Hepatocyte (in vitro differentiated cells): ENCODE data around the gene CAMSAP1. TPM values are rescaled to one million over a fixed set of nuclear protein-coding genes. Genes with fewer than 3 reads are reported as not detected.

Experiments used
- DNase-seq: peaks from one replicate; pipeline ENCODE4 v3.0.0-alpha.2; 2016; ENCODE audit warnings: low spot score
- H2AFZ ChIP-seq: fragments of 200-600 bp; sonication (generic); 2 replicates; pipeline ENCODE4 v1.6.0; 2016; ENCODE audit warnings: antibody characterized with exemption, mild to moderate bottlenecking
- H3K27ac ChIP-seq: fragments of 200-600 bp; sonication (generic); 2 replicates; pipeline ENCODE4 v1.5.1; 2016; ENCODE audit warnings: mild to moderate bottlenecking
- H3K27me3 ChIP-seq: fragments of 200-600 bp; sonication (generic); 2 replicates; pipeline ENCODE4 v1.6.1; 2016
- H3K36me3 ChIP-seq: fragments of 200-600 bp; sonication (generic); replicated peaks from 2 replicates; pipeline ENCODE4 v1.5.1; 2016; ENCODE audit warnings: low read depth; ENCODE audit not compliant: insufficient read depth
- H3K4me1 ChIP-seq: fragments of 200-600 bp; sonication (generic); 2 replicates; pipeline ENCODE4 v1.5.1; 2016; ENCODE audit warnings: mild to moderate bottlenecking, moderate library complexity; ENCODE audit not compliant: insufficient read depth
- H3K4me2 ChIP-seq: fragments of 200-600 bp; sonication (generic); 2 replicates; pipeline ENCODE4 v1.6.0; 2016
- H3K4me3 ChIP-seq: fragments of 200-600 bp; sonication (generic); 2 replicates; pipeline ENCODE4 v1.5.1; 2016; ENCODE audit warnings: mild to moderate bottlenecking
- H3K79me2 ChIP-seq: fragments of 200-600 bp; sonication (generic); 2 replicates; pipeline ENCODE4 v1.6.0; 2017; ENCODE audit warnings: mild to moderate bottlenecking
- H3K9me2 ChIP-seq: fragments of 200-600 bp; sonication (generic); replicated peaks from 2 replicates; pipeline ENCODE4 v1.6.0; 2017; ENCODE audit warnings: mild to moderate bottlenecking; ENCODE audit not compliant: insufficient read depth
- H3K9me3 ChIP-seq: fragments of 200-600 bp; sonication (generic); 2 replicates; pipeline ENCODE4 v1.5.1; 2016; ENCODE audit warnings: low read depth, mild to moderate bottlenecking
- H4K20me1 ChIP-seq: fragments of 200-600 bp; sonication (generic); 2 replicates; pipeline ENCODE4 v1.6.0; 2016; ENCODE audit warnings: mild to moderate bottlenecking; ENCODE audit not compliant: insufficient read depth, poor library complexity, severe bottlenecking
- CTCF ChIP-seq: fragments of 200-600 bp; sonication (generic); IDR thresholded peaks from 2 replicates; pipeline ENCODE4 v1.5.1; 2016; ENCODE audit warnings: antibody characterized with exemption, mild to moderate bottlenecking; ENCODE audit not compliant: poor library complexity
- EZH2 ChIP-seq: fragments of 200-600 bp; sonication (generic); IDR thresholded peaks from 2 replicates; pipeline ENCODE4 v1.6.1; 2016; ENCODE audit warnings: antibody characterized with exemption, mild to moderate bottlenecking, borderline replicate concordance
- EZH2phosphoT487 ChIP-seq: fragments of 200-600 bp; sonication (generic); IDR thresholded peaks from one replicate; pipeline ENCODE4 v1.6.1; 2018; ENCODE audit warnings: antibody characterized with exemption, mild to moderate bottlenecking, low read depth, moderate library complexity; ENCODE audit not compliant: unreplicated experiment, severe bottlenecking
- WGBS: methylation state at CpG from one replicate; pipeline ENCODE4 v1.1.6; 2016; ENCODE audit warnings: low lambda C conversion rate; ENCODE audit errors: missing lambda C conversion rate; 5-methylcytosine and 5-hydroxymethylcytosine counted together
- polyA plus RNA-seq: library from polyadenylated mRNA; unstranded; fragments of >200 nt; fragmentation: Nextera tagmentation; extraction: Ambion mirVana; gene quantifications from 2 replicates; pipeline ENCODE4 v1.2.1, GENCODE V29; 2016
- total RNA-seq: library from RNA; depleted of rRNA; stranded (reverse); fragments of >200 nt; gene quantifications from 2 replicates; pipeline ENCODE4 v1.2.3, GENCODE V29; 2014

CAMSAP1 gene
- total and polyA plus RNA-seq, 2 experiments from 2014 or later: 5.0 to 15.6 TPM

GRCh38 chr9:135790356-135790755, 117.0 kb downstream of the CAMSAP1 start:
- no peaks in the 10 kb centered on the region for H3K4me1 ChIP-seq
- no peaks in the 10 kb centered on the region for H3K27me3 ChIP-seq
- H3K4me3 ChIP-seq: no peak overlapping the region
- WGBS: 98% methylated on average over 10 of the region's 10 CpGs
- no peaks in the 10 kb centered on the region for H3K36me3 ChIP-seq
- no peaks in the 10 kb centered on the region for H3K79me2 ChIP-seq
- no peak overlapping the region for H2AFZ ChIP-seq
- no peaks in the 10 kb centered on the region for H3K9me3 ChIP-seq
- no peak overlapping the region for H3K27ac ChIP-seq
- H3K4me2 ChIP-seq: no peak overlapping the region
- TF ChIP-seq EZH2phosphoT487 (no peak), EZH2 (no peak), CTCF (no peak)
- H4K20me1 ChIP-seq: no peaks in the 10 kb centered on the region
- H3K9me2 ChIP-seq: no peaks in the 10 kb centered on the region
- no peak for DNase-seq

GRCh38 chr9:135789838-135790291, 117.5 kb downstream of the CAMSAP1 start:
- Histone ChIP-seq H3K4me1 (no peaks in the 10 kb centered on the region), H3K79me2 (no peaks in the 10 kb centered on the region), H3K36me3 (no peaks in the 10 kb centered on the region), H3K27ac (no peak overlapping the region), H4K20me1 (no peaks in the 10 kb centered on the region), H3K9me2 (no peaks in the 10 kb centered on the region), H2AFZ (no peak overlapping the region), H3K9me3 (no peaks in the 10 kb centered on the region), H3K4me2 (no peak overlapping the region), H3K27me3 (no peaks in the 10 kb centered on the region), H3K4me3 (no peak overlapping the region)
- DNase-seq: no peak
- TF ChIP-seq EZH2phosphoT487 (no peak), CTCF (no peak), EZH2 (no peak)
- 93% methylated on average over 9 of the region's 13 CpGs for WGBS

- Histone ChIP-seq H2AFZ (no peak overlapping the region), H3K36me3 (no peaks in the 10 kb centered on the region), H3K9me3 (no peaks in the 10 kb centered on the region), H3K27me3 (no peaks in the 10 kb centered on the region), H3K4me1 (no peaks in the 10 kb centered on the region), H3K4me2 (no peak overlapping the region), H4K20me1 (no peaks in the 10 kb centered on the region), H3K9me2 (no peaks in the 10 kb centered on the region), H3K4me3 (no peak overlapping the region), H3K27ac (no peak overlapping the region), H3K79me2 (no peaks in the 10 kb centered on the region)
- DNase-seq: no peak
- TF ChIP-seq EZH2: no peak
- TF ChIP-seq CTCF: no peak
- TF ChIP-seq EZH2phosphoT487: no peak
- 87% methylated on average over 32 of the region's 36 CpGs for WGBS
Measured at GRCh38 chr9:135788576-135789300, 118.6 kb downstream of the CAMSAP1 start.
